ENCODE results near the gene STX16. TPM values are rescaled to one million over a fixed set of nuclear protein-coding genes. Genes with fewer than 3 reads are reported as not detected.

The STX16 gene
- total and polyA plus RNA-seq, 9 of the 15 experiments (the other 6 are each of a cell fraction or from before 2014, with no cell fraction given) = 4.4 to 43.5 (median 14.7) TPM

DNA sequence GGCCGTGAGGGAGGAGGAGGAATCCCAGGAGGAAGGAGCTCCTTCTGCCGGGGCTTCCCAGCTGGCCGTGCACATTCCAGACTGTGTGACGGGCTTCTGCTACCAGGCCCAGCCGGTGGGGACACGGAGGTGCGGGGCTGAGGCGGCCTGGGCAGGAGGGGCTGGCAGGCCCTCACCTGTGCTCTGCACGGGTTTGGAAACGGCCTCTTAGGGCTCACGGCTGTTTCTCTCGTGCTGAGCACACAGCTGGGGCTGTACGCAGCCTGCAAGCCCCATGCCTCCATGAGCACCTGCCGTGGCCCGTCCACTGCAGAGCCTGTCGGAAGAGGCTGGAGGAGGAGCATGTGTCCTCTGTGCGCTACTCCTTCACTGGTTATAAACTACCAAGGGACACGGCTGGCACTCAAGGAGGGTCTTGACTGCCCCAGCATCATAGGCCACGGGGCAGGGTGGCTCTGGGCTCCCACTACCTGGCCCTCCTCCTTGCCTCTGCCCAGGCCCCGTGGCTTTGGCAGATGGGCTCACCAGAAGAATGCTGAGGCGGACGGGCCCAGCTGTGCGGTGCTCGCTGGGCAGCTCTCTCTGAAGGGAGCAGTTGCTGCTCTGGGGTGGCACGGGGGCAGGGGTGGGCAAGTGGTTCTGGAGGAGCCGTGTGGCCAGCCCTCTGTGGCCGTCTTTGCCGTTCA lies 57.3 kb downstream of the STX16 start:
- peaks cover 0 to 15% of the 10 kb centered on the region in 2 experiments; a peak in 2 of 5 replicates for H3K27me3 ChIP-seq (ENCODE audit: control insufficient read depth in 2 of 2, insufficient read depth in 2 of 2, low read length in 2 of 2)
- in situ Hi-C loops (cut with MboI) (no loop called here), intact Hi-C loops (cut with micrococcal nuclease) (no loop called here)
- no peaks in the 10 kb centered on the region for H4K20me1 ChIP-seq (replicated peaks; ENCODE audit: control insufficient read depth, insufficient read depth, low read length)
- 59% methylated on average over 25 of the region's 28 CpGs for WGBS (ENCODE audit: insufficient coverage, low coverage, missing lambda C conversion rate)
- peaks cover 2% of the 10 kb centered on the region for H3K9me1 ChIP-seq (ENCODE audit: control insufficient read depth, insufficient read depth, low read length)
- H3K4me1 ChIP-seq (replicated peaks in 1 of 2; ENCODE audit: control insufficient read depth in 2 of 2, insufficient read depth in 2 of 2, low read length in 2 of 2) = peaks cover 0 to 2% of the 10 kb centered on the region in 2 experiments; a peak in 1 of 5 replicates
- DNase-seq (ENCODE audit: extremely low read depth in 1 of 4, low spot score in 3 of 4) (no peak), FAIRE-seq (no peak), ATAC-seq (no peak)
- no peak overlapping the region for H3K4me2 ChIP-seq (ENCODE audit: insufficient read depth, low read length)
- no peak overlapping the region for H3K4me3 ChIP-seq
- H3K36me3 ChIP-seq (ENCODE audit: control insufficient read depth, insufficient read depth, low read length) = no peaks in the 10 kb centered on the region; the same call in 2 of the 3 replicates
- ChIA-PET POLR2A (interaction anchor here (0.7 to 1.1 kb wide), 2 partner anchors 49 to 244 kb away, joined by 3 read pairs; no protein-coding TSS in a partner anchor), CTCF (ENCODE audit: low intra/inter-chr PET ratio) (no interaction called here)
- no peaks in the 10 kb centered on the region for H3K79me2 ChIP-seq (ENCODE audit: control insufficient read depth, insufficient read depth, low read length)
- H3K27ac ChIP-seq (ENCODE audit: extremely low read depth, low read depth, low read length) = no peak overlapping the region
- H2AFZ ChIP-seq (ENCODE audit: low read depth, low read length) = no peak overlapping the region
- no TSS peak for BruUV-seq (replicated peaks)
- H3K9ac ChIP-seq (ENCODE audit: insufficient read depth in 1 of 2, low read depth in 2 of 2, low read length in 2 of 2) = no peak overlapping the region
- no peaks in the 10 kb centered on the region for H3K9me3 ChIP-seq (replicated peaks; ENCODE audit: control insufficient read depth, insufficient read depth, low read depth, low read length)
- no peak for TF ChIP-seq ZNF12 (CRISPR knock-in tag; IDR thresholded peaks at IDR 0.05)
- no peak for TF ChIP-seq NKRF (IDR thresholded peaks at IDR 0.05; ENCODE audit: borderline replicate concordance)
- TF ChIP-seq, protein P1, sequence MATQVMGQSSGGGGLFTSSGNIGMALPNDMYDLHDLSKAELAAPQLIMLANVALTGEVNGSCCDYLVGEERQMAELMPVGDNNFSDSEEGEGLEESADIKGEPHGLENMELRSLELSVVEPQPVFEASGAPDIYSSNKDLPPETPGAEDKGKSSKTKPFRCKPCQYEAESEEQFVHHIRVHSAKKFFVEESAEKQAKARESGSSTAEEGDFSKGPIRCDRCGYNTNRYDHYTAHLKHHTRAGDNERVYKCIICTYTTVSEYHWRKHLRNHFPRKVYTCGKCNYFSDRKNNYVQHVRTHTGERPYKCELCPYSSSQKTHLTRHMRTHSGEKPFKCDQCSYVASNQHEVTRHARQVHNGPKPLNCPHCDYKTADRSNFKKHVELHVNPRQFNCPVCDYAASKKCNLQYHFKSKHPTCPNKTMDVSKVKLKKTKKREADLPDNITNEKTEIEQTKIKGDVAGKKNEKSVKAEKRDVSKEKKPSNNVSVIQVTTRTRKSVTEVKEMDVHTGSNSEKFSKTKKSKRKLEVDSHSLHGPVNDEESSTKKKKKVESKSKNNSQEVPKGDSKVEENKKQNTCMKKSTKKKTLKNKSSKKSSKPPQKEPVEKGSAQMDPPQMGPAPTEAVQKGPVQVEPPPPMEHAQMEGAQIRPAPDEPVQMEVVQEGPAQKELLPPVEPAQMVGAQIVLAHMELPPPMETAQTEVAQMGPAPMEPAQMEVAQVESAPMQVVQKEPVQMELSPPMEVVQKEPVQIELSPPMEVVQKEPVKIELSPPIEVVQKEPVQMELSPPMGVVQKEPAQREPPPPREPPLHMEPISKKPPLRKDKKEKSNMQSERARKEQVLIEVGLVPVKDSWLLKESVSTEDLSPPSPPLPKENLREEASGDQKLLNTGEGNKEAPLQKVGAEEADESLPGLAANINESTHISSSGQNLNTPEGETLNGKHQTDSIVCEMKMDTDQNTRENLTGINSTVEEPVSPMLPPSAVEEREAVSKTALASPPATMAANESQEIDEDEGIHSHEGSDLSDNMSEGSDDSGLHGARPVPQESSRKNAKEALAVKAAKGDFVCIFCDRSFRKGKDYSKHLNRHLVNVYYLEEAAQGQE (IDR thresholded peaks at IDR 0.05; ENCODE audit: borderline replicate concordance) = no peak
- TF ChIP-seq, protein P1 (CRISPR knock-in tag; IDR thresholded peaks at IDR 0.05; ENCODE audit: low read depth) = no peak
- no peak for TF ChIP-seq TCF7 (IDR thresholded peaks at IDR 0.05; ENCODE audit: borderline replicate concordance)
- no peak for TF ChIP-seq ETV1 (tag; conservative IDR thresholded peaks at IDR 0.05; ENCODE audit: low read depth)
- TF ChIP-seq KLF1 (tag; IDR thresholded peaks at IDR 0.05) = no peak
- TF ChIP-seq, protein P2, sequence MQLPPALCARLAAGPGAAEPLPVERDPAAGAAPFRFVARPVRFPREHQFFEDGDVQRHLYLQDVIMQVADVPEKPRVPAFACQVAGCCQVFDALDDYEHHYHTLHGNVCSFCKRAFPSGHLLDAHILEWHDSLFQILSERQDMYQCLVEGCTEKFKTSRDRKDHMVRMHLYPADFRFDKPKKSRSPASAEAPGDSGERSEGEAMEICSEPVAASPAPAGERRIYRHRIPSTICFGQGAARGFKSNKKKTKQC (CRISPR knock-in tag; IDR thresholded peaks at IDR 0.05) = no peak
- no peak for TF ChIP-seq SRSF3 (IDR thresholded peaks at IDR 0.05; ENCODE audit: insufficient read depth, low read length)
- no peak for TF ChIP-seq ZNF347 (CRISPR knock-in tag; IDR thresholded peaks at IDR 0.05; ENCODE audit: low read depth)
- no peak for TF ChIP-seq CSDE1 (IDR thresholded peaks at IDR 0.05)
